CD4-positive, alpha-beta T cell (primary cell): ENCODE data around the gene LRRTM1. TPM values are rescaled to one million over a fixed set of nuclear protein-coding genes. Genes with fewer than 3 reads are reported as not detected.

ENCODE experiments used
- ATAC-seq: fragments of 200-7000 bp; cut with Tn5 transposase; one replicate; pipeline ENCODE4 v1.10.0; 2022; ENCODE audit warnings: mild to moderate bottlenecking; ENCODE audit not compliant: poor library complexity
- CTCF ChIA-PET: fragments of 350-600 bp; sonication (Branson Sonifier 250); formaldehyde crosslinking; loops from one replicate; lab custom pipeline; 2021; ENCODE audit warnings: antibody characterized with exemption, inconsistent platforms; lab: Charles Lee
- POLR2A ChIA-PET: fragments of 350-600 bp; sonication (Branson Sonifier 250); formaldehyde crosslinking; loops from one replicate; lab custom pipeline; 2021; ENCODE audit warnings: antibody characterized with exemption, inconsistent platforms; lab: Charles Lee
- DNase-seq, 14 experiments: peaks; one replicate each; pipeline ENCODE4 v3.0.0-alpha.2; 2013 to 2020; ENCODE audit warnings: mixed read lengths in 2 of 14
- H3K27ac ChIP-seq, 2 donors: one replicate each; pipeline versions ENCODE4 v1.5.1 to v1.7.0; 2013; ENCODE audit warnings: low read length in 2 of 2, low read depth in 1 of 2, mild to moderate bottlenecking in 1 of 2
- H3K27me3 ChIP-seq, 2 experiments: 1 replicate in 1 of 2; 2 replicates in 1 of 2; pipeline versions ENCODE4 v1.6.1 to v1.7.0; 2013; ENCODE audit warnings: low read length in 2 of 2, control low read depth in 1 of 2, mild to moderate bottlenecking in 1 of 2, moderate library complexity in 1 of 2; ENCODE audit not compliant: insufficient read depth in 2 of 2, control insufficient read depth in 1 of 2
- H3K36me3 ChIP-seq: one replicate; pipeline ENCODE4 v1.6.1; 2013; ENCODE audit warnings: low read length, control low read depth; ENCODE audit not compliant: insufficient read depth
- H3K4me1 ChIP-seq: one replicate; pipeline ENCODE4 v1.6.1; 2013; ENCODE audit warnings: low read length, control low read depth; ENCODE audit not compliant: insufficient read depth
- H3K4me3 ChIP-seq: one replicate; pipeline ENCODE4 v1.5.1; 2013; ENCODE audit warnings: mild to moderate bottlenecking, low read length, moderate library complexity
- H3K9me3 ChIP-seq, 2 experiments: 1 replicate in 1 of 2; 2 replicates in 1 of 2; pipeline versions ENCODE4 v1.6.1 to v1.7.0; 2013; ENCODE audit warnings: low read length in 2 of 2, mild to moderate bottlenecking in 2 of 2, control low read depth in 1 of 2, moderate library complexity in 1 of 2; ENCODE audit not compliant: control insufficient read depth in 1 of 2, insufficient read depth in 1 of 2
- H3K27ac Mint-ChIP-seq: one replicate; pipeline ENCODE4 v1.8.0; 2020; ENCODE audit warnings: mixed read lengths
- H3K27me3 Mint-ChIP-seq: one replicate; pipeline ENCODE4 v1.8.0; 2021; ENCODE audit warnings: mixed read lengths
- H3K36me3 Mint-ChIP-seq: one replicate; pipeline ENCODE4 v1.8.0; 2021; ENCODE audit warnings: low read depth, mixed read lengths
- H3K4me1 Mint-ChIP-seq: one replicate; pipeline ENCODE4 v1.8.0; 2021; ENCODE audit warnings: low read depth, mixed read lengths
- H3K4me3 Mint-ChIP-seq: one replicate; pipeline ENCODE4 v1.8.0; 2020; ENCODE audit warnings: mild to moderate bottlenecking, mixed read lengths
- H3K9me3 Mint-ChIP-seq: one replicate; pipeline ENCODE4 v1.8.0; 2020; ENCODE audit warnings: mixed read lengths
- intact Hi-C, 2 experiments: fragments of 100-400 bp; cut with DNase I in 1 of 2; cut with micrococcal nuclease in 1 of 2; formaldehyde crosslinking; loops; one replicate each; pipeline versions ENCODE4 v1.15.1 to v1.9.0; 2023 to 2025; cut with DNase I, micrococcal nuclease
- total RNA-seq, 174 experiments: library from RNA in 2 of 174; stranded (reverse) in 2 of 174; gene quantifications; one replicate each; pipeline ENCODE4 v1.2.3 and lab custom pipeline; 2021 to 2026
- TF ChIP-seq, protein P1 (sequence below): fragments of 200-600 bp; IDR thresholded peaks from one replicate; pipeline ENCODE4 v1.8.0; 2022; ENCODE audit warnings: antibody characterized with exemption, mild to moderate bottlenecking

LRRTM1 gene
- total RNA-seq, 2 experiments from 2014 or later, result not detected

DNA sequence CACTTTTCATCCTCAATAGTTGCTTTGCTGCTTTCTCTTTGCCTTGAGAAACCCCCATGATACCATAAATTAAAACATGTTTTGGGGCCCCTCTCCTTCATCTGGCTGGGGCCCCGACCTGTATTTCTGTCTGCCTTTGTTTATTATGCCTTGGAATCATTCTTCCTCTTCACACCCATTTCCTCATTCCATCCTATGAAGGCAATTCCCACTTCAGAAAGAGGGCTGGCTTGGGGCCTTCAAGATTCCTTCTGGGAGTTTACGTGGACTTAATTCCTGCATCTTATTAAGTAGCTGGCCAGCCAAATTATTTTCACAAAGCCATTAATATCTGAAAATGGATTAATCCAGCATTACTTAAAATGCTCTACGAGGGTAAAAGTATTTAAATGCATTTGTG lies 6.8 kb upstream of the LRRTM1 start:
- Mint-ChIP-seq H3K9me3 (peaks cover 4% of the 10 kb centered on the region), H3K27me3 (peaks cover 3% of the 10 kb centered on the region), H3K4me1 (no peaks in the 10 kb centered on the region), H3K27ac (no peak overlapping the region), H3K4me3 (no peak overlapping the region), H3K36me3 (no peaks in the 10 kb centered on the region)
- Histone ChIP-seq H3K36me3 (no peaks in the 10 kb centered on the region), H3K4me3 (no peak overlapping the region), H3K27ac (no peak overlapping the region), H3K9me3 (peaks cover 0 to 3% of the 10 kb centered on the region in 2 experiments), H3K27me3 (no peaks in the 10 kb centered on the region), H3K4me1 (no peaks in the 10 kb centered on the region)
- intact Hi-C loops, result no loop called here
- DNase-seq (no peak), ATAC-seq (no peak)
- CTCF ChIA-PET, result no interaction called here
- POLR2A ChIA-PET, result no interaction called here
- TF ChIP-seq, protein P1, sequence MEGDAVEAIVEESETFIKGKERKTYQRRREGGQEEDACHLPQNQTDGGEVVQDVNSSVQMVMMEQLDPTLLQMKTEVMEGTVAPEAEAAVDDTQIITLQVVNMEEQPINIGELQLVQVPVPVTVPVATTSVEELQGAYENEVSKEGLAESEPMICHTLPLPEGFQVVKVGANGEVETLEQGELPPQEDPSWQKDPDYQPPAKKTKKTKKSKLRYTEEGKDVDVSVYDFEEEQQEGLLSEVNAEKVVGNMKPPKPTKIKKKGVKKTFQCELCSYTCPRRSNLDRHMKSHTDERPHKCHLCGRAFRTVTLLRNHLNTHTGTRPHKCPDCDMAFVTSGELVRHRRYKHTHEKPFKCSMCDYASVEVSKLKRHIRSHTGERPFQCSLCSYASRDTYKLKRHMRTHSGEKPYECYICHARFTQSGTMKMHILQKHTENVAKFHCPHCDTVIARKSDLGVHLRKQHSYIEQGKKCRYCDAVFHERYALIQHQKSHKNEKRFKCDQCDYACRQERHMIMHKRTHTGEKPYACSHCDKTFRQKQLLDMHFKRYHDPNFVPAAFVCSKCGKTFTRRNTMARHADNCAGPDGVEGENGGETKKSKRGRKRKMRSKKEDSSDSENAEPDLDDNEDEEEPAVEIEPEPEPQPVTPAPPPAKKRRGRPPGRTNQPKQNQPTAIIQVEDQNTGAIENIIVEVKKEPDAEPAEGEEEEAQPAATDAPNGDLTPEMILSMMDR, result no peak

DNA sequence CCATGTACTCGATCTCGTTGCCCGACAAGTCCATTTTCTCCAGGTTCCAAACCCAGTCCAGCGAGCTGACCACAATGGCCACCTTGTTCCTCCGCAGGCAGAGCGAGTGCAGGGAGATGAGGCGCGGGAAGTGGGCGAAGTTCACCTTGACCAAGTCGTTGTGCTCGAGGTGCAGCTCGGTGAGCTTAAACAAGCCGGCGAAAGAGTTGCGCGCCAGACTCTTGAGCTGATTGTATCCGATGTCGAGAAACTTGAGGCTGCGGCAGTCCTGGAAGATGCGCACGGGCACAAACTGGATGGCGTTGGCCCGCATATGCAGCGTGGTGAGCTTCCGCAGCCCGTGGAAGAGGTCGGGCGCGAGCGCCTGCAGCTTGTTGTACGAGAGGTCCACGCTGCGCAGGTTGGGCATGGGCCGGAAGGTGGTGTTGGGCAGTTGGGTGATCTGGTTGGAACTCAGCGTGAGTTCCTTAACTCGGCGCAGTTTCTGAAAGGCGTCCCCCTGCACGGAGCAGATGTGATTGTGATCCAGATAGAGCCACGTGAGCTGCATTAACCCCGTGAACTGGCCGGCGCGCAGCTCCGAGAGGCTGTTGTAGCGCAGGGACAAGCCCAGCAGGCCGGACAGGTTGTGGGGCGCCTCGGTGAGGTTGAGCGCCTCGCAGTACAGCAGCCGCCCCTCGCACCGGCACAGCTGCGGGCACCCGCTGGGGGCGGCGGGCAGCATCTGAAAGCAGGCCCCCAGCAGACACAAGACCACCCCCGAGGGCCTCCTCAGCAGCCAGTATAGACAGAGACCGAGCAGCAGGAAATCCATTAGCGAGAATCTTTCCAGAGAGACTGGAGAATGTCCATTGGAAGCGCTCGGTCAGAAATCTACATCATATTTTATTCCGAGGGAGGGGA lies 1.3 kb downstream of the LRRTM1 start:
- peaks cover 21 to 34% of the 10 kb centered on the region in 2 experiments for H3K27me3 ChIP-seq
- TF ChIP-seq, protein P1, result no peak
- H3K27ac ChIP-seq, result no peak overlapping the region
- peaks cover 0 to 29% of the 10 kb centered on the region in 2 experiments for H3K9me3 ChIP-seq
- H3K4me1 Mint-ChIP-seq, result no peaks in the 10 kb centered on the region
- H3K36me3 ChIP-seq, result no peaks in the 10 kb centered on the region
- no peaks in the 10 kb centered on the region for H3K4me1 ChIP-seq
- H3K9me3 Mint-ChIP-seq, result peaks cover 2% of the 10 kb centered on the region
- intact Hi-C loops, result no loop called here
- ChIA-PET POLR2A (no interaction called here), CTCF (no interaction called here)
- DNase-seq (no peak), ATAC-seq (no peak)
- H3K4me3 Mint-ChIP-seq, result no peak overlapping the region
- peaks cover 61% of the 10 kb centered on the region for H3K27me3 Mint-ChIP-seq
- no peak overlapping the region for H3K27ac Mint-ChIP-seq
- no peak overlapping the region for H3K4me3 ChIP-seq
- H3K36me3 Mint-ChIP-seq, result no peaks in the 10 kb centered on the region

DNA sequence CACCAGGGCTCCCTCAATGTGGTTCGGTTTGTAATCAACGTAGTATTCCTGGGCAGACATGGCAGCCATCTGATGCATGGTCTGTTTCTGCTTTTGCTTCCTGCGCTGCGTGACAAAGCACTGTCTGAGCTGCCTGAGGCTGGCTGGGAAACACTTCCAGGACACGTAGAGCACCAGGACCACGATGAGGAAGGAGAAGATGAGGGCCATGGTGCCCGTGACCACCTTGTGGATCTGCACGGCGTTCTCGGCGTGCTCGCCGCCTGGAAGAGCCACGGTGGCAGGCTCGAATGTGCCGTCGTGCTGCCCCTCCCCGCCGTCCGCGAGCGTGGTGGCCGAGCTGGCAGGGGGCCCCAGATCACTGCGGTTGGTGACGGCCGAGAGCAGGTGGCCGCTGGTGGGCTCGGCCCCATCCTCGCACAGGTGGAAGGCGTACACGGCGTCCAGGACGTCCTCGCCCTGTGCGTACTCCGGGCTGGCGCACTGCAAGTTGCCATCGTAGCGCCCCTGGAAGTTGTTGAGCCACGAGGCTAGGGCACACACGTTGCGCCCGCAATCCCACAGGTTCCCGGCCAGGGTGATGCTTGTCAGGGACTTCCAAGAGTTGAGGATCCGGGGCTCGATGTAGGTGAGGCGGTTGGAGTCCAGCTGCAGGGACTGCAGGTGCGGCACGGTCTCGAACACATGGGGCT lies 2.1 kb downstream of the LRRTM1 start:
- no peak overlapping the region for H3K27ac ChIP-seq
- H3K4me3 ChIP-seq, result no peak overlapping the region
- DNase-seq (no peak), ATAC-seq (no peak)
- Mint-ChIP-seq H3K9me3 (peaks cover 3% of the 10 kb centered on the region), H3K4me1 (no peaks in the 10 kb centered on the region), H3K36me3 (no peaks in the 10 kb centered on the region), H3K27ac (no peak overlapping the region), H3K27me3 (peaks cover 64% of the 10 kb centered on the region), H3K4me3 (no peak overlapping the region)
- ChIA-PET CTCF (no interaction called here), POLR2A (no interaction called here)
- peaks cover 0 to 29% of the 10 kb centered on the region in 2 experiments for H3K9me3 ChIP-seq
- no peaks in the 10 kb centered on the region for H3K4me1 ChIP-seq
- intact Hi-C loops, result no loop called here
- H3K36me3 ChIP-seq, result no peaks in the 10 kb centered on the region
- H3K27me3 ChIP-seq, result peaks cover 21 to 34% of the 10 kb centered on the region in 2 experiments
- TF ChIP-seq, protein P1, result no peak
